ENCODE measurements around the gene AGPAT1.

GRCh38 chr6:32216285-32216684 lies 40.4 kb upstream of the AGPAT1 start:
- TF ChIP-seq CTCF (IDR thresholded peaks at IDR 0.05) (no peak), EP300 (IDR thresholded peaks at IDR 0.05) (no peak)

Data from stomach (tissue), 4 donors.